HepG2 (cell line): ENCODE data around the gene SLAMF6. TPM values are rescaled to one million over a fixed set of nuclear protein-coding genes. Genes with fewer than 3 reads are reported as not detected.

Source experiments
- BRF2 ChIP-seq: sonication (generic); formaldehyde crosslinking; IDR thresholded peaks from 2 replicates; pipeline ENCODE4 v1.8.1; 2022; ENCODE audit warnings: mild to moderate bottlenecking, missing genetic modification reagents
- CBX1 ChIP-seq: IDR thresholded peaks from one replicate; pipeline ENCODE4 v1.6.1; 2016; ENCODE audit warnings: antibody characterized with exemption, low read depth
- FOXM1 ChIP-seq: sonication (generic); formaldehyde crosslinking; IDR thresholded peaks from 2 replicates; pipeline ENCODE4 v1.5.0; 2020; ENCODE audit warnings: missing genetic modification reagents
- GFI1 ChIP-seq: sonication (generic); formaldehyde crosslinking; IDR thresholded peaks from 2 replicates; pipeline ENCODE4 v1.5.0; 2020; ENCODE audit warnings: missing genetic modification reagents, mild to moderate bottlenecking, borderline replicate concordance
- JUND ChIP-seq: sonication (generic); formaldehyde crosslinking; IDR thresholded peaks from 2 replicates; pipeline ENCODE4 v1.8.0; 2022; ENCODE audit warnings: mild to moderate bottlenecking, missing genetic modification reagents
- KLF13 ChIP-seq: sonication (generic); formaldehyde crosslinking; IDR thresholded peaks from 2 replicates; pipeline ENCODE4 v1.4.0; 2020; ENCODE audit warnings: mild to moderate bottlenecking, missing genetic modification reagents
- MYNN ChIP-seq: sonication (generic); formaldehyde crosslinking; IDR thresholded peaks from 2 replicates; pipeline ENCODE4 v1.4.0; 2020; ENCODE audit warnings: mild to moderate bottlenecking, low read depth, missing genetic modification reagents
- MYPOP ChIP-seq: sonication (generic); formaldehyde crosslinking; IDR thresholded peaks from 2 replicates; pipeline ENCODE4 v1.8.1; 2023; ENCODE audit warnings: mild to moderate bottlenecking, moderate library complexity, missing genetic modification reagents
- NFKBIZ ChIP-seq: IDR thresholded peaks from 2 replicates; pipeline ENCODE4 v1.6.1; 2018; ENCODE audit warnings: missing genetic modification reagents, missing compliant biosample characterization
- NFYC ChIP-seq: IDR thresholded peaks from 2 replicates; pipeline ENCODE4 v1.6.1; 2016; ENCODE audit warnings: missing genetic modification reagents, missing compliant biosample characterization
- RFX1 ChIP-seq: fragments of 450-650 bp; IDR thresholded peaks from 2 replicates; pipeline ENCODE4 v1.6.1; 2017
- SATB2 ChIP-seq: sonication (generic); formaldehyde crosslinking; IDR thresholded peaks from 2 replicates; pipeline ENCODE4 v1.5.0; 2020; ENCODE audit warnings: missing genetic modification reagents
- WIZ ChIP-seq: sonication (generic); formaldehyde crosslinking; IDR thresholded peaks from 2 replicates; pipeline ENCODE4 v1.5.1; 2020; ENCODE audit warnings: mild to moderate bottlenecking, missing genetic modification reagents
- ZBTB20 ChIP-seq: sonication (generic); formaldehyde crosslinking; IDR thresholded peaks from 2 replicates; pipeline ENCODE4 v1.8.1; 2023; ENCODE audit warnings: missing genetic modification reagents, low read depth, mild to moderate bottlenecking, borderline replicate concordance
- ZNF335 ChIP-seq: sonication (generic); formaldehyde crosslinking; IDR thresholded peaks from 2 replicates; pipeline ENCODE4 v1.4.0; 2020; ENCODE audit warnings: missing genetic modification reagents
- ZNF432 ChIP-seq: sonication (generic); formaldehyde crosslinking; IDR thresholded peaks from 2 replicates; pipeline ENCODE4 v1.5.0; 2020; ENCODE audit warnings: missing genetic modification reagents, mild to moderate bottlenecking, borderline replicate concordance
- ZNF790 ChIP-seq: sonication (generic); formaldehyde crosslinking; IDR thresholded peaks from 2 replicates; pipeline ENCODE4 v1.8.0; 2022; ENCODE audit warnings: missing genetic modification reagents, mild to moderate bottlenecking, borderline replicate concordance
- ZNF891 ChIP-seq: sonication (generic); formaldehyde crosslinking; IDR thresholded peaks from 2 replicates; pipeline ENCODE4 v1.5.0; 2020; ENCODE audit warnings: mild to moderate bottlenecking, missing genetic modification reagents
- polyA plus RNA-seq, 8 experiments: library from polyadenylated mRNA; depleted of rRNA in 3 of 8; stranded (reverse) in 7 of 8; unstranded in 1 of 8; fragments of >200 nt; fragmentation: Illumina TruSeq in 4 of 8; extraction: Trizol in 4 of 8; gene quantifications; 2 replicates each; pipeline versions ENCODE4 v1.2.1 to v1.2.3, GENCODE V29; 2011 to 2016; ENCODE audit warnings: low read depth in 4 of 8, missing spikeins in 1 of 8, mixed read lengths in 1 of 8; ENCODE audit not compliant: insufficient read depth in 1 of 8
- total RNA-seq, 5 experiments: library from RNA; depleted of rRNA; stranded (reverse); fragments of >200 nt; fragmentation: Illumina TruSeq; extraction: Trizol; gene quantifications; 2 replicates each; pipeline ENCODE4 v1.2.3, GENCODE V29; 2016; ENCODE audit warnings: low read depth in 1 of 5
- TF ChIP-seq, protein P1 (sequence below): sonication (generic); formaldehyde crosslinking; IDR thresholded peaks from 2 replicates; pipeline ENCODE4 v1.8.0; 2022; ENCODE audit warnings: mild to moderate bottlenecking, missing genetic modification reagents; ENCODE audit not compliant: insufficient replicate concordance
- TF ChIP-seq, protein P2 (sequence below): sonication (generic); formaldehyde crosslinking; IDR thresholded peaks from 2 replicates; pipeline ENCODE4 v1.8.0; 2022; ENCODE audit warnings: missing genetic modification reagents, mild to moderate bottlenecking, borderline replicate concordance
- TF ChIP-seq, protein P3 (sequence below): sonication (generic); formaldehyde crosslinking; conservative IDR thresholded peaks from 2 replicates; pipeline ENCODE4 v1.8.0; 2022; ENCODE audit warnings: missing genetic modification reagents
- TF ChIP-seq, protein P4 (sequence below): sonication (generic); formaldehyde crosslinking; IDR thresholded peaks from 2 replicates; pipeline ENCODE4 v1.4.0; 2020; ENCODE audit warnings: missing genetic modification reagents; ENCODE audit errors: not compliant biosample characterization

SLAMF6 gene
- total and polyA plus RNA-seq, 2 of the 13 experiments (the other 11 are each of a cell fraction or from before 2014, with no cell fraction given): not detected

DNA sequence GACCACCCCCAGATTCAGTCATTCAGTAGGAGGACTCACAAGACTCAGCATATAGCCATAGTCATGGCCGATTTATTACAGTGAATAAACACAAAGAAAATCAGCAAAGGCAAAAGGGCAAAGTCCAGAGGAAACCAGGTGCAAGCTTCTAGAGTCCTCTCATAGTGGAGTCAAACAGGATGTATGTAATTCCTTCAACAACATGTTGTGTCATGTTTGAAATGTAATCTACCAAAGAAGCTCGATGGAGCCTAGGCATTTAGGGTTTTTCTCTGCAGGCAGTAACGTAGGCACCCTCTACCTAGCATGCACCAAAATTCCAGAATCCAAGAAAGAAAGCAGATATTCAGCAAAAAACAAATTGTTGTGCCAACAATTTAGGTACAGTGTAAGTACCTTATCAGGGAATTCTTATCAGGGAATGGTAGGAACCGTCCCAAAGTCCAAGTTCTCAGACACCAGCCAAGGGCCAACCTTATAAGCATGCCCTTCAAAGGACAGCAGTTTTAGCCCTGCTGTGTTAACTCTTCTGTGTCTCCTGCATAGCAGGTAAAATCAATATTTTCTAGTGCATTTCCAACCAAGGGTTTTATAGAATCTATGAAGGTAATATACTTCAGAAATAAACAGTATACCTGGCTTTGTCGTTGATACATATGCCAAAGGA lies 16.1 kb upstream of the SLAMF6 start (continued):
- TF ChIP-seq JUND (CRISPR knock-in tag) (no peak), ZBTB20 (peak; percentile 79; the same call in 1 of the 2 replicates), ZNF891 (CRISPR knock-in tag) (no peak), KLF13 (no peak), CBX1 (no peak), SATB2 (CRISPR knock-in tag) (no peak), WIZ (CRISPR knock-in tag) (no peak), NFYC (CRISPR knock-in tag) (no peak), FOXM1 (CRISPR knock-in tag) (no peak), GFI1 (no peak), BRF2 (CRISPR knock-in tag) (no peak), ZNF790 (CRISPR knock-in tag) (no peak), NFKBIZ (CRISPR knock-in tag) (no peak), ZNF432 (CRISPR knock-in tag) (no peak), ZNF335 (CRISPR knock-in tag) (peak; percentile 97), MYNN (CRISPR knock-in tag) (no peak), RFX1 (no peak), MYPOP (CRISPR knock-in tag) (no peak)
- TF ChIP-seq, protein P1, sequence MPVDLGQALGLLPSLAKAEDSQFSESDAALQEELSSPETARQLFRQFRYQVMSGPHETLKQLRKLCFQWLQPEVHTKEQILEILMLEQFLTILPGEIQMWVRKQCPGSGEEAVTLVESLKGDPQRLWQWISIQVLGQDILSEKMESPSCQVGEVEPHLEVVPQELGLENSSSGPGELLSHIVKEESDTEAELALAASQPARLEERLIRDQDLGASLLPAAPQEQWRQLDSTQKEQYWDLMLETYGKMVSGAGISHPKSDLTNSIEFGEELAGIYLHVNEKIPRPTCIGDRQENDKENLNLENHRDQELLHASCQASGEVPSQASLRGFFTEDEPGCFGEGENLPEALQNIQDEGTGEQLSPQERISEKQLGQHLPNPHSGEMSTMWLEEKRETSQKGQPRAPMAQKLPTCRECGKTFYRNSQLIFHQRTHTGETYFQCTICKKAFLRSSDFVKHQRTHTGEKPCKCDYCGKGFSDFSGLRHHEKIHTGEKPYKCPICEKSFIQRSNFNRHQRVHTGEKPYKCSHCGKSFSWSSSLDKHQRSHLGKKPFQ: no peak
- TF ChIP-seq, protein P2, sequence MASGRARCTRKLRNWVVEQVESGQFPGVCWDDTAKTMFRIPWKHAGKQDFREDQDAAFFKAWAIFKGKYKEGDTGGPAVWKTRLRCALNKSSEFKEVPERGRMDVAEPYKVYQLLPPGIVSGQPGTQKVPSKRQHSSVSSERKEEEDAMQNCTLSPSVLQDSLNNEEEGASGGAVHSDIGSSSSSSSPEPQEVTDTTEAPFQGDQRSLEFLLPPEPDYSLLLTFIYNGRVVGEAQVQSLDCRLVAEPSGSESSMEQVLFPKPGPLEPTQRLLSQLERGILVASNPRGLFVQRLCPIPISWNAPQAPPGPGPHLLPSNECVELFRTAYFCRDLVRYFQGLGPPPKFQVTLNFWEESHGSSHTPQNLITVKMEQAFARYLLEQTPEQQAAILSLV (CRISPR knock-in tag): no peak
- TF ChIP-seq, protein P3, sequence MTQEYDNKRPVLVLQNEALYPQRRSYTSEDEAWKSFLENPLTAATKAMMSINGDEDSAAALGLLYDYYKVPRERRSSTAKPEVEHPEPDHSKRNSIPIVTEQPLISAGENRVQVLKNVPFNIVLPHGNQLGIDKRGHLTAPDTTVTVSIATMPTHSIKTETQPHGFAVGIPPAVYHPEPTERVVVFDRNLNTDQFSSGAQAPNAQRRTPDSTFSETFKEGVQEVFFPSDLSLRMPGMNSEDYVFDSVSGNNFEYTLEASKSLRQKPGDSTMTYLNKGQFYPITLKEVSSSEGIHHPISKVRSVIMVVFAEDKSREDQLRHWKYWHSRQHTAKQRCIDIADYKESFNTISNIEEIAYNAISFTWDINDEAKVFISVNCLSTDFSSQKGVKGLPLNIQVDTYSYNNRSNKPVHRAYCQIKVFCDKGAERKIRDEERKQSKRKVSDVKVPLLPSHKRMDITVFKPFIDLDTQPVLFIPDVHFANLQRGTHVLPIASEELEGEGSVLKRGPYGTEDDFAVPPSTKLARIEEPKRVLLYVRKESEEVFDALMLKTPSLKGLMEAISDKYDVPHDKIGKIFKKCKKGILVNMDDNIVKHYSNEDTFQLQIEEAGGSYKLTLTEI: no peak
- TF ChIP-seq, protein P4, sequence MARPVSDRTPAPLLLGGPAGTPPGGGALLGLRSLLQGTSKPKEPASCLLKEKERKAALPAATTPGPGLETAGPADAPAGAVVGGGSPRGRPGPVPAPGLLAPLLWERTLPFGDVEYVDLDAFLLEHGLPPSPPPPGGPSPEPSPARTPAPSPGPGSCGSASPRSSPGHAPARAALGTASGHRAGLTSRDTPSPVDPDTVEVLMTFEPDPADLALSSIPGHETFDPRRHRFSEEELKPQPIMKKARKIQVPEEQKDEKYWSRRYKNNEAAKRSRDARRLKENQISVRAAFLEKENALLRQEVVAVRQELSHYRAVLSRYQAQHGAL: no peak
